ENCODE results near the gene NECTIN4.
"Not testable (repeated sequence)": the region's sequence is repeated elsewhere in the genome, so short reads cannot be mapped to it uniquely, and the experiment has no call there.

The NECTIN4 gene

GRCh38 chr1:161080441-161081405 is 8.6 kb downstream of the NECTIN4 start:
- DNase-seq, result peak; percentile 56

- DNase-seq, result no peak
These were observed 9.8 kb downstream of the NECTIN4 start for GRCh38 chr1:161079436-161080110.

- no peak for DNase-seq
These were observed 11.9 kb downstream of the NECTIN4 start for GRCh38 chr1:161077426-161077825.

- no peak for DNase-seq
These were observed 12.9 kb downstream of the NECTIN4 start for GRCh38 chr1:161076410-161076809.

GRCh38 chr1:161074676-161075368 is 14.5 kb downstream of the NECTIN4 start:
- no peak for DNase-seq

- DNase-seq, result no peak
These were observed 15.8 kb downstream of the NECTIN4 start for GRCh38 chr1:161073474-161074121.

- DNase-seq, result no peak
These were observed 16.5 kb downstream of the NECTIN4 start for GRCh38 chr1:161072751-161073449.

- DNase-seq, result peak; percentile 69
These were observed 17.4 kb downstream of the NECTIN4 start for GRCh38 chr1:161071886-161072371.

- no peak for DNase-seq
These were observed 18.6 kb downstream of the NECTIN4 start for GRCh38 chr1:161070761-161071160.

- DNase-seq, result peak; percentile 95
These were observed 19.6 kb downstream of the NECTIN4 start, which contains the start of gene ARHGAP30 for GRCh38 chr1:161069731-161070270. Gene ARHGAP30 (minus strand): TSS chr1:161069891. CDS start chr1:161069624, 267 bp downstream.

GRCh38 chr1:161069241-161069640 is 20.1 kb downstream of the NECTIN4 start:
- no peak for DNase-seq

- DNase-seq, result peak; percentile 94
These were observed 20.8 kb downstream of the NECTIN4 start for GRCh38 chr1:161068306-161069234.

GRCh38 chr1:161066694-161067093 is 22.7 kb downstream of the NECTIN4 start:
- no peak for DNase-seq

- DNase-seq, result not testable (repeated sequence)
These were observed 23.7 kb downstream of the NECTIN4 start for GRCh38 chr1:161065681-161066080.

GRCh38 chr1:161063936-161064335 is 25.4 kb downstream of the NECTIN4 start:
- not testable (repeated sequence) for DNase-seq

GRCh38 chr1:161061419-161061818 is 27.9 kb downstream of the NECTIN4 start:
- DNase-seq, result no peak

- no peak for DNase-seq
These were observed 30.1 kb downstream of the NECTIN4 start for GRCh38 chr1:161059293-161059692.

- DNase-seq, result no peak
These were observed 34.6 kb downstream of the NECTIN4 start for GRCh38 chr1:161054805-161055204.

- DNase-seq, result no peak
These were observed 35.1 kb downstream of the NECTIN4 start for GRCh38 chr1:161054232-161054631.

GRCh38 chr1:161052899-161053298 is 36.5 kb downstream of the NECTIN4 start:
- DNase-seq, result no peak

Measured in MV-4-11 (cell line).